ENCODE measurements around the gene GPD2.

DNA sequence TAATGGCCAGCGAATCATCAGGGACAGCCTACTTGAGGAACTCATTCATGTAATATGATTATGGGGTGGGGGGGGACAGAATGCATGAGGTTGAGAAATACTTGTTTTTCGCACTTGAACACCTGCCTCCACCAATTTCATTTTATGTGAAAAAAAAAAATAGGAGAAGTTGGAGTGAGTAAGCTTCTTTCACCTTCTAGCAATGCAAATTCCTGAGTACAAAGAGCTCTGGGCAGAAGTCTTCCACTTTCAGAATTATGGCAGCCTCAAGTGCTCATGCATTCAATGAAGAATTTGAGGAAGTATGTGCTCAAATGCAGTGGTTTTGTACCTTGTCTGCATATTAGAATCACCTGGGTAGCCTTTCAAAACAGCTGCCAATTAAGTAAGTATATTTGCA lies 40.1 kb upstream of the GPD2 start:
- TF ChIP-seq, protein P1, sequence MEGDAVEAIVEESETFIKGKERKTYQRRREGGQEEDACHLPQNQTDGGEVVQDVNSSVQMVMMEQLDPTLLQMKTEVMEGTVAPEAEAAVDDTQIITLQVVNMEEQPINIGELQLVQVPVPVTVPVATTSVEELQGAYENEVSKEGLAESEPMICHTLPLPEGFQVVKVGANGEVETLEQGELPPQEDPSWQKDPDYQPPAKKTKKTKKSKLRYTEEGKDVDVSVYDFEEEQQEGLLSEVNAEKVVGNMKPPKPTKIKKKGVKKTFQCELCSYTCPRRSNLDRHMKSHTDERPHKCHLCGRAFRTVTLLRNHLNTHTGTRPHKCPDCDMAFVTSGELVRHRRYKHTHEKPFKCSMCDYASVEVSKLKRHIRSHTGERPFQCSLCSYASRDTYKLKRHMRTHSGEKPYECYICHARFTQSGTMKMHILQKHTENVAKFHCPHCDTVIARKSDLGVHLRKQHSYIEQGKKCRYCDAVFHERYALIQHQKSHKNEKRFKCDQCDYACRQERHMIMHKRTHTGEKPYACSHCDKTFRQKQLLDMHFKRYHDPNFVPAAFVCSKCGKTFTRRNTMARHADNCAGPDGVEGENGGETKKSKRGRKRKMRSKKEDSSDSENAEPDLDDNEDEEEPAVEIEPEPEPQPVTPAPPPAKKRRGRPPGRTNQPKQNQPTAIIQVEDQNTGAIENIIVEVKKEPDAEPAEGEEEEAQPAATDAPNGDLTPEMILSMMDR (IDR thresholded peaks at IDR 0.05), result no peak
- no peak for TF ChIP-seq POLR2A (IDR thresholded peaks at IDR 0.05)
